Transverse colon (tissue), 4 donors: ENCODE measurements around the gene MYZAP. TPM values are rescaled to one million over a fixed set of nuclear protein-coding genes. Genes with fewer than 3 reads are reported as not detected.

ENCODE experiments used
- DNase-seq: peaks from one replicate; pipeline ENCODE4 v3.0.0-alpha.2; 2019
- H3K27ac ChIP-seq, 4 donors: fragments of 200-600 bp; sonication (generic); 2 replicates each; pipeline ENCODE4 v1.5.1; 2016 to 2018; ENCODE audit warnings: inconsistent platforms in 4 of 4
- H3K27me3 ChIP-seq: fragments of 200-600 bp; sonication (generic); 2 replicates; pipeline ENCODE4 v1.5.1; 2017; ENCODE audit warnings: inconsistent platforms
- H3K36me3 ChIP-seq, 4 donors: fragments of 200-600 bp; sonication (generic); 2 replicates each; pipeline ENCODE4 v1.5.1; 2017 to 2019; ENCODE audit warnings: inconsistent platforms in 4 of 4
- H3K4me1 ChIP-seq, 4 donors: fragments of 200-600 bp; sonication (generic); 2 replicates each; pipeline ENCODE4 v1.5.1; 2017 to 2020; ENCODE audit warnings: inconsistent platforms in 4 of 4
- H3K4me3 ChIP-seq, 4 donors: fragments of 200-600 bp; sonication (generic); 1 replicate in 1 of 4; 2 replicates in 3 of 4; pipeline versions ENCODE4 v1.5.1 to v1.6.1; 2017 to 2019; ENCODE audit warnings: inconsistent platforms in 4 of 4
- H3K9me3 ChIP-seq, 2 donors: fragments of 200-600 bp; sonication (generic); 2 replicates each; pipeline ENCODE4 v1.5.1; 2017 to 2019; ENCODE audit warnings: inconsistent platforms in 2 of 2
- EP300 ChIP-seq: sonication (generic); formaldehyde crosslinking; IDR thresholded peaks from one replicate; pipeline ENCODE4 v1.6.1; 2017; ENCODE audit warnings: antibody characterized with exemption, low read depth
- POLR2A ChIP-seq: fragments of 450-650 bp; IDR thresholded peaks from one replicate; pipeline ENCODE4 v1.6.1; 2016; ENCODE audit warnings: antibody characterized with exemption, mild to moderate bottlenecking, moderate library complexity
- POLR2AphosphoS5 ChIP-seq, 3 donors: sonication (generic); formaldehyde crosslinking; IDR thresholded peaks; one replicate each; pipeline ENCODE4 v1.6.1; 2016; ENCODE audit warnings: antibody characterized with exemption in 3 of 3
- WGBS, 2 donors: methylation state at CpG; one replicate each; pipeline ENCODE4 v1.1.5; 2018; ENCODE audit warnings: low coverage in 1 of 2; 5-methylcytosine and 5-hydroxymethylcytosine counted together
- in situ Hi-C, 4 donors: fragments of 200-750 bp; cut with MboI; loops; one replicate each; pipeline versions ENCODE4 v1.15.0 to v1.15.1; 2017; ENCODE audit warnings: low sequenced_read_pairs in 3 of 4, low pct_ligation_motif_present in 1 of 4, low pct_unique_long_range_greater_than_20kb in 1 of 4
- intact Hi-C: fragments of 100-400 bp; cut with DNase I; formaldehyde crosslinking; loops from one replicate; pipeline ENCODE4 v1.15.1; 2023; ENCODE audit warnings: low total_unique reads
- total RNA-seq, 4 donors: library from RNA; depleted of rRNA; stranded (reverse); fragments of >200 nt; gene quantifications; one replicate each; pipeline ENCODE4 v1.1.0, GENCODE V29; 2016
- TF ChIP-seq, protein P1 (sequence below), 5 experiments: fragments of 200-600 bp in 3 of 5; fragments of 450-650 bp in 2 of 5; sonication (generic) in 3 of 5; IDR thresholded peaks; 1 replicate in 2 of 5; 2 replicates in 3 of 5; pipeline ENCODE4 v1.5.1; 2016 to 2017; ENCODE audit warnings: antibody characterized with exemption in 5 of 5, inconsistent platforms in 3 of 5, mild to moderate bottlenecking in 2 of 5, moderate library complexity in 1 of 5

MYZAP gene
- total RNA-seq, 4 donors from 2014 or later, result 1.00 to 24.3 (median 10.7) TPM

DNA sequence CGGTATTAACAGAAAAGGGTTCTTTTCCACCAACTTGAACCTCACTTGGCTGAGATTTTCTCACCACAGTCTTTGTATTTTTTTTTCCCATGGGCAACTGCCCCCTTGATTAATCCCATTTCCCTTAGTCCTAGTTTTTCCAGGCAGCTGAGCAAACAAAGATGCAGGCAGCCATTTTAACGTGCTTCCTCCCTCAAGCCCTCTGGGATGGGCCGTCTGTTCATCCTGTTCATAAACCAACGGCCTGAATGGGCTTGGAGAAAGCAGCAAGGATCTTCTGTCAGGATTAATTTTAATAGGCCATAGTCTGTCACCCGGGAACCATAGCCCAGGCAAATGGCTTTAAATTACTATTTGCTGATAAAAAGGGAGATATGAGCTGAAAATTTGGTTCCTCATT lies 104.4 kb downstream of the MYZAP start:
- Histone ChIP-seq H3K27me3 (no peaks in the 10 kb centered on the region), H3K36me3 (no peaks in the 10 kb centered on the region), H3K9me3 (no peaks in the 10 kb centered on the region), H3K4me1 (peaks cover 0 to 6% (median 0%) of the 10 kb centered on the region in 4 donors), H3K4me3 (no peak overlapping the region), H3K27ac (no peak overlapping the region)
- intact Hi-C loops (no loop called here), in situ Hi-C loops (no loop called here)
- DNase-seq, result no peak
- no peak for TF ChIP-seq POLR2A
- TF ChIP-seq, protein P1, sequence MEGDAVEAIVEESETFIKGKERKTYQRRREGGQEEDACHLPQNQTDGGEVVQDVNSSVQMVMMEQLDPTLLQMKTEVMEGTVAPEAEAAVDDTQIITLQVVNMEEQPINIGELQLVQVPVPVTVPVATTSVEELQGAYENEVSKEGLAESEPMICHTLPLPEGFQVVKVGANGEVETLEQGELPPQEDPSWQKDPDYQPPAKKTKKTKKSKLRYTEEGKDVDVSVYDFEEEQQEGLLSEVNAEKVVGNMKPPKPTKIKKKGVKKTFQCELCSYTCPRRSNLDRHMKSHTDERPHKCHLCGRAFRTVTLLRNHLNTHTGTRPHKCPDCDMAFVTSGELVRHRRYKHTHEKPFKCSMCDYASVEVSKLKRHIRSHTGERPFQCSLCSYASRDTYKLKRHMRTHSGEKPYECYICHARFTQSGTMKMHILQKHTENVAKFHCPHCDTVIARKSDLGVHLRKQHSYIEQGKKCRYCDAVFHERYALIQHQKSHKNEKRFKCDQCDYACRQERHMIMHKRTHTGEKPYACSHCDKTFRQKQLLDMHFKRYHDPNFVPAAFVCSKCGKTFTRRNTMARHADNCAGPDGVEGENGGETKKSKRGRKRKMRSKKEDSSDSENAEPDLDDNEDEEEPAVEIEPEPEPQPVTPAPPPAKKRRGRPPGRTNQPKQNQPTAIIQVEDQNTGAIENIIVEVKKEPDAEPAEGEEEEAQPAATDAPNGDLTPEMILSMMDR (IDR thresholded peaks at IDR 0.05), result no peak
- no peak for TF ChIP-seq POLR2AphosphoS5 (IDR thresholded peaks at IDR 0.05)
- no peak for TF ChIP-seq EP300
- 58 to 65% methylated on average over 3 to 5 of the region's 5 CpGs for WGBS, 2 donors

DNA sequence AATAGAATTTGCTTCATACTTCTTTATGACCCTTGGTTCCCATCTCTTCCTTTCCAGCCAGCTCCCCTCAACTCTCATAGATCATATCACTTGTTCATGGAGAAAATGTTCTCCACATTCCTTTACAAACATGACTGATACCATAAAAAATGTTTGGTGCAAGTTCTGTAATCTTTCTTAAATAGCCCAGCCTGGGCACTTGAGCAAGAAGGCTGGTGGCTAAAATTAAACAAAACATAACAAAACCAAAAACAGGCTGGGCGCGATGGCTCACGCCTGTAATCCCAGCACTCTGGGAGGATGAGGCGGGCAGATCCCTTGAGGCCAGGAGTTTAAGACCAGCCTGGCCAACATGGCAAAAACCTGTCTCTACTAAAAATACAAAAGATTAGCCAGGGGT lies 105.9 kb downstream of the MYZAP start:
- no peak for DNase-seq
- in situ Hi-C loops, result no loop called here
- no peak overlapping the region for H3K4me3 ChIP-seq
- no peaks in the 10 kb centered on the region for H3K9me3 ChIP-seq
- H3K36me3 ChIP-seq, result no peaks in the 10 kb centered on the region
- peaks cover 0 to 6% (median 0%) of the 10 kb centered on the region in 4 donors for H3K4me1 ChIP-seq
- H3K27me3 ChIP-seq, result no peaks in the 10 kb centered on the region
- intact Hi-C loops, result no loop called here
- TF ChIP-seq EP300 (no peak), POLR2AphosphoS5 (IDR thresholded peaks at IDR 0.05) (no peak), POLR2A (no peak)
- TF ChIP-seq, protein P1 (IDR thresholded peaks at IDR 0.05), result no peak
- 96 to 100% methylated on average over 4 of the region's 4 CpGs for WGBS, 2 donors
- H3K27ac ChIP-seq, result no peak overlapping the region

DNA sequence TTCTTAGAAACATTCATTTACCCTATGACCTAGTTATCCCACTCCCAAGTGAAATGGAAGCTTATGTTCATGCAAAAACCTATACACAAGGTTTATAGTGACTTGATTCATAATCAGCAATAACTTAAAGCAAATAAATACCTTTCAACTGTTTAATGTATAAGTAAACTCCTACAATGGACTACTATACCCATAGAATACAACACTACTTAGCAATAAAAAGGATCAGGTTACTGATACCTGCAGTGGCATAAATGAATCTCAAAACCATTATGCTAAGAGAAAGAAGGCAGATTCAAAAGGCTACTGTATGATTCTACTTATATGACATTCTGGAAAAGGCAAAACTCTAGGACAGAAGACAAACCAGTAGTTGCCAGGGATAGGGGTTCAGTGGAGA lies 106.5 kb downstream of the MYZAP start:
- no peak overlapping the region for H3K27ac ChIP-seq
- in situ Hi-C loops, result no loop called here
- TF ChIP-seq, protein P1 (IDR thresholded peaks at IDR 0.05), result no peak
- TF ChIP-seq POLR2A (no peak), EP300 (no peak), POLR2AphosphoS5 (IDR thresholded peaks at IDR 0.05) (no peak)
- intact Hi-C loops, result no loop called here
- peaks cover 0 to 2% (median 0%) of the 10 kb centered on the region in 4 donors for H3K4me1 ChIP-seq
- H3K9me3 ChIP-seq, result no peaks in the 10 kb centered on the region
- DNase-seq, result no peak
- H3K27me3 ChIP-seq, result no peaks in the 10 kb centered on the region
- no peak overlapping the region for H3K4me3 ChIP-seq
- no peaks in the 10 kb centered on the region for H3K36me3 ChIP-seq

DNA sequence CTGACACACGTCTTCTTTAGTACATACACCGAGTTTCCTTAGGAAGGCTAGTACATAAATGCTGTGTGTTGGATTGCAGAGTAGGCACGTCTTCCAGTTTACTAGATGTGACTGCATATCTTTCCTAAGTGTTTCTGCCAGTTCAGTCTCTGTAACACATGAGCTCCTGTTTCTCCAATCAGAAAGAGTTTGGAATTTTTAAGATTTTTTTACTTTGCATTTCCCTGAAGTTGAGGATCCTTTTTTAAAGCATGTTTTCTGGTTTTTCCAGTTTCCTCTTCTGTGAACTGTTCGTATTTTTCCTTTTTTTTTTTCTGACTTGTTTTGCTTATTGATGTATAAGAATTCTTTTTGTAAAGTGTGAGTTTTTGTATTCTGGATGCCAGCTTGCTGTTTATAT lies 107.3 kb downstream of the MYZAP start:
- TF ChIP-seq POLR2A (no peak), POLR2AphosphoS5 (IDR thresholded peaks at IDR 0.05) (no peak), EP300 (no peak)
- TF ChIP-seq, protein P1 (IDR thresholded peaks at IDR 0.05), result no peak
- no peaks in the 10 kb centered on the region for H3K36me3 ChIP-seq
- 76 to 84% methylated on average over 4 of the region's 4 CpGs for WGBS, 2 donors
- no peaks in the 10 kb centered on the region for H3K9me3 ChIP-seq
- in situ Hi-C loops, result no loop called here
- no peak overlapping the region for H3K4me3 ChIP-seq
- H3K27me3 ChIP-seq, result no peaks in the 10 kb centered on the region
- no peaks in the 10 kb centered on the region for H3K4me1 ChIP-seq
- no peak overlapping the region for H3K27ac ChIP-seq
- intact Hi-C loops, result no loop called here
- no peak for DNase-seq
